HG03175 (cell line): ENCODE results near the gene DCHS1.
A peak's percentile ranks its signal among the peaks of the same experiment; 100 is the strongest.
"Not testable (repeated sequence)": the region's sequence is repeated elsewhere in the genome, so short reads cannot be mapped to it uniquely, and the experiment has no call there.

Experiments
- ATAC-seq: cut with Tn5 transposase; IDR thresholded peaks from one replicate; pipeline ENCODE4 v1.9.1; 2021; ENCODE audit warnings: mild to moderate bottlenecking, moderate library complexity; ENCODE audit not compliant: unreplicated experiment

The DCHS1 gene, protein sequence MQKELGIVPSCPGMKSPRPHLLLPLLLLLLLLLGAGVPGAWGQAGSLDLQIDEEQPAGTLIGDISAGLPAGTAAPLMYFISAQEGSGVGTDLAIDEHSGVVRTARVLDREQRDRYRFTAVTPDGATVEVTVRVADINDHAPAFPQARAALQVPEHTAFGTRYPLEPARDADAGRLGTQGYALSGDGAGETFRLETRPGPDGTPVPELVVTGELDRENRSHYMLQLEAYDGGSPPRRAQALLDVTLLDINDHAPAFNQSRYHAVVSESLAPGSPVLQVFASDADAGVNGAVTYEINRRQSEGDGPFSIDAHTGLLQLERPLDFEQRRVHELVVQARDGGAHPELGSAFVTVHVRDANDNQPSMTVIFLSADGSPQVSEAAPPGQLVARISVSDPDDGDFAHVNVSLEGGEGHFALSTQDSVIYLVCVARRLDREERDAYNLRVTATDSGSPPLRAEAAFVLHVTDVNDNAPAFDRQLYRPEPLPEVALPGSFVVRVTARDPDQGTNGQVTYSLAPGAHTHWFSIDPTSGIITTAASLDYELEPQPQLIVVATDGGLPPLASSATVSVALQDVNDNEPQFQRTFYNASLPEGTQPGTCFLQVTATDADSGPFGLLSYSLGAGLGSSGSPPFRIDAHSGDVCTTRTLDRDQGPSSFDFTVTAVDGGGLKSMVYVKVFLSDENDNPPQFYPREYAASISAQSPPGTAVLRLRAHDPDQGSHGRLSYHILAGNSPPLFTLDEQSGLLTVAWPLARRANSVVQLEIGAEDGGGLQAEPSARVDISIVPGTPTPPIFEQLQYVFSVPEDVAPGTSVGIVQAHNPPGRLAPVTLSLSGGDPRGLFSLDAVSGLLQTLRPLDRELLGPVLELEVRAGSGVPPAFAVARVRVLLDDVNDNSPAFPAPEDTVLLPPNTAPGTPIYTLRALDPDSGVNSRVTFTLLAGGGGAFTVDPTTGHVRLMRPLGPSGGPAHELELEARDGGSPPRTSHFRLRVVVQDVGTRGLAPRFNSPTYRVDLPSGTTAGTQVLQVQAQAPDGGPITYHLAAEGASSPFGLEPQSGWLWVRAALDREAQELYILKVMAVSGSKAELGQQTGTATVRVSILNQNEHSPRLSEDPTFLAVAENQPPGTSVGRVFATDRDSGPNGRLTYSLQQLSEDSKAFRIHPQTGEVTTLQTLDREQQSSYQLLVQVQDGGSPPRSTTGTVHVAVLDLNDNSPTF (N-terminal part only)

DNA sequence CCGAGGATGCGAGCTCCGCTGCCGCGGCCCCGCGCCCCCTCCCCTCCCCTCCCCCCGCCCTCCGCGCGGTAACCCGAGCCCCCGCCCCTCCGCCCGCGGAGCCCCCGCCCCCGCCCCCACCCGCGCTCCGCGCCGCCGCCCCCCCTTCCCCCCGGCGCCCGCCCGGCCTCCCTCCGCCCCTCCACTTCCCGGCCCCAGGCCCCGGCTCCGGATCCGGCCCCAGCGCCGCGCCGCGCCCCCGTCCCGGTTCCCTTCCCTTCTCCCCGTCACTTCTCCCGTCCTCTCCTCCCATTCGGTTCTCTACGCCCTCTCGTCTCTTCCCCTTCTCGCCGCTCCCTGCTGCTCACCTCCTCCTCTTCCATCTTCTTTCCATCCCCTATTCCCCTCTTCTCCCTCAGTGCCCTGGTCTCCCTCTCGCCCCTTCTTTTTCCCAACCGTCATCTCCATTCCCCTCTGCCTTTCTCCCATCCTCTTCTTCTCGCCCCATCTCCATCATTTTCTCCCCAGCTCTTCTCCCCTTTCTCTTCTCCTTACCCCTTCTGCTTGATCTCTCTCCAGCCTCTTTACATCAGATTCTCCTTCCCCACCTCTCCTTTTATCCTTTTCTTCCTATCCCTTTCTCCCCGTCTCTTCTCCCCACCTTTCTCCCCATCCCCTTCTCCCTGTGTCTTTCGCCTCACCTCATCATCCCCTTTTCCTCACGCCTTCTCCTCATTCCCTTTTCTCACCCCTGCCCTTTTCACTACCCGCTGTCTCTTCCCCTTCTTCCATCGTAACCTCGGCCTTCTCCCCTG, at the start of gene DCHS1:
Gene DCHS1 (minus strand): TSS at position 20 of the 794 bp plus-strand sequence. CDS start 14,196 bp downstream, outside the sequence.
- no peak for ATAC-seq

DNA sequence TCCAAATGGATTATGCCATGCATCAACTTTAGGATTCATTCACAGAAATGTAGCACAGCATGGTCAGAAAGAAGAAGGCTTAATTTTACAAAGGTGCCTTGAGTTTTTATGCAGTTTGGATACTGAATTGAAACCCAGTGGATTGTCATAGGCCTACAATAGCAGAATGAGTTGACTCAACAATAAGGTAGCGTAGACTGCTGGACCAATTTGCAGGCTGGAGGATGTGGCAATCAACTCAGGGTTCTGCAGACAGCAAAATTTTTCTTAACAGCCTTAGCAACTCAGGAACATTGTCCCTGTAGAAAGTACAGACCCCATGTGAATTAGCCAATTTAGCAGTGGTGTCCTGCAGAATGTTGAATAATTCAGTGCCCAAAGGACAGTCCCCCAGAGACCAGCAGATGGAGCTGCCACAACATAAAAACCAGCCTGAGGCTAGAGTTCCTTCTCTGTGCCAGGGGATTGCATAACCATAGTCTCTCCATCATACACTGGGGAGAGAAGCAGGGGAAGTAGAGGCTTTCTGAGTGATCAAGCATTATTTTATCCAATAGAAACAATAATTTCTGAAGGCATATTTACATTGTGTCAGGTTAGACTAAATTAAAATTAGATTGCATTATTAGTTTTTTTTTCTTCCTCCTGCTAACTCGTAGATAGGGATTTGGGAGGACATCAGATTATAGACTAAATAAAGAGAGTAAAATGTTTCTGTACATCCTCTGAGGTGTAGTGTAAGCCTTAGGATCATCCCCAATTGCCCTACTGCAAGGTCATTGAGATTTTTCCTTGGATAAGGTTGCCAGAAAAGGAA, 47.8 kb upstream of the DCHS1 start:
- ATAC-seq, result no peak

DNA sequence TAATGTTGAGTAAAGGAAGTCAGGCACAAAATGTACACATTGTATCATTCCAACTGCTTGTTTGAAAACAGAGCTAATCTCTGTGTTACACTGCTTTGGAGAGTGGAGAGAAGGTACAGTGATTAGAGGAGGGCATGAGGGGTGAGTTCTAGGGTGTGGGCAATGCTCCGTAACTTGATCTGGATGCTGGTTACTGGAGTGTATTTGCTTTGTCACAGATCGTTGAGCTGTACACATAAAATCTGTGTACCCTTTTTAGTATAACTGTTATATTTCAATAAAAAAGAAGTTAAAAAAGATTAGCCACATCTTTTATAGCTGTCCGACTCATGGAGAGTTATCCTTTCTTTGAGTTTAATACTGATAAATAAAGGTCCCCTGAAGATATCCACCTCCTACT, 46.3 kb upstream of the DCHS1 start:
- not testable (repeated sequence) for ATAC-seq

DNA sequence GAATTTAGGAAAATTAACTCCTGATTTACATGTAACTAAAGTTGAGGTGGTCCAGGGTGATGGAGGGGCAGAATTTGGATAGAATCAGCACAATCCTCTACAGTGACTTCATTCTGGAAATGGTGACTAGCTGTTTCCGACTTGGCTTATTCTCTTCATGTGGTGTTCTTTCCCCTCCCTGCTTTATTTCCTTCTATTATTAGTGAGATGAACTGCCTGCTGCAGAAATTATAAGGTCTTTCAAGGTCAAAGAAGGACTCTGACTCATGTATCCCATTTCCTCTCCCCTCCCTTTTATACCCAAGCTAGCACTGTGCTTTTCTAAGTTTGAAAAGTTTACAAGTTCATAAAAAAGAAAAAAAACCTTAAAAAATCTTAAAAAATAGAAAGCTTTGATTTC, 39.8 kb upstream of the DCHS1 start:
- ATAC-seq, result no peak

DNA sequence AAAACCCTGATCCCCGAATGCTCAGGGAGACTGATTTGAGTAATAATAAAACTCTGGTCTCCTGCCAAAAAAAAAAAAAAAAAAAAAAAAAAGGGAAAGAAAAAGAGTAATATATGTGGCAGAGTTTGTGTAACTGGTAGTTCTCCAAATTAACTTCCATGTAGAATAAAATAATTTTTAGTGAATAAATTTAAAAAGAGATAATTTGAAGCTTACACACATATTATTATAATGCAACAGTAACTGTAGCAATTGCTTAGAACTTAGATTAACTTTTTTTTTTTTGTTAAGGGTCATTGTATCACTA, 38.6 kb upstream of the DCHS1 start:
- no peak for ATAC-seq

DNA sequence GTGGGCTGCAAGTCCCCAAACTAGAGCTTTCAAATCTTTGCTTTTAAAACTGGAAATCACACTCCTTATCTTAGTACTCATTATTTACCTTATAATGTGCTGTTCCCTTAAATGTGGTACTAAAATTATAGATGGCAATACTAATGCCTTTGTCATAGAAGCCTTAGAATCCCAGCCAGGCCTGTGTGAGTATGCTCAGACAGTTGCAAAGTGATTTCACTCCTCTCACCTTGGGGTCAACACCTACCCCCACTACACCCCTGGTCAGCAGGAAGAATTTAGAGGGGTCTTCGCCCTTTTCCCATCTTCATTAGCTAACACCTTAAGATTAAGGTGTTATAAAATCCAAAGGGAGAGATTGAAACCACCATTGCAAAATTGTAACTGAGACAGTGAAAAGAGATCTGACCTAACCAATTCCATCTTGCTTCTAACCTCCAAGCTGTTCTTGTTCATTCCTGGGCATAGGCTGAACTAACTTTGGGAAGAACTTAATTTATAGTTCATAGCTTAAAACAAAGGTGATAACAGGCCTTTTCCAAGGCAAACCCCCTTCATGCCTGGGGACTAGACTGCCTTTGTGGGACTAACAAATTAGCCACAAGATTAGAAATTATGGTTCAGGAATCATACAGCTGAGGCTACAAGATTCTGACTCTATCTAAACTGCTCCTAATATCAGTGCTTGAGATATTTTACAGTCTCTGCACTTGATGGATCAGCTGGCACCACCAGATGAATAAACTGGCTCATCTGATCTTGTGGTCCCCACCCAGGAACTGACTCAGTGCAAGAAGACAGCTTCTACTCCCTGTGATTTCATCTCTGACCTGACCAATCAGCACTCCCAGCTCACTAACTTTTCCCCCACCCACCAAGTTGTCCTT, 38.0 kb upstream of the DCHS1 start:
- no peak for ATAC-seq

DNA sequence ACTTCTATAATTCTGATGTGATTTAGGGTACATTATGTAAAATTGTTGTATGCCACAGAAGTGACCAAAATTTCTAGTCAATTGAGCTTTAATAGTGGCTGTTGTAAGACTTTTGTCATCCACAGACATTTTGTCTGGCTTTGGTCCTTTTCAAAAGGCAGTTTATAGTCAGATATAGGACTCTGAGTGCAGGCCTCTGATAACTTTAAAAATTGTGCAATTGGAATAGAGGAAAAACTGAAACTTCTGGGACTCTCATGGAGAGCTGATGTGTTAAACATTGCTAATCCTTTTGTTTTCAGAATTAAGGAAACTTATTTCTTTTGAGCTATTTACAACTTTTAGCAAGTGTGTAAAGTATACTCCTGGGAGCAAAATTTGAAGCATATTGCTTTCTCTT, 36.5 kb upstream of the DCHS1 start:
- ATAC-seq, result no peak

DNA sequence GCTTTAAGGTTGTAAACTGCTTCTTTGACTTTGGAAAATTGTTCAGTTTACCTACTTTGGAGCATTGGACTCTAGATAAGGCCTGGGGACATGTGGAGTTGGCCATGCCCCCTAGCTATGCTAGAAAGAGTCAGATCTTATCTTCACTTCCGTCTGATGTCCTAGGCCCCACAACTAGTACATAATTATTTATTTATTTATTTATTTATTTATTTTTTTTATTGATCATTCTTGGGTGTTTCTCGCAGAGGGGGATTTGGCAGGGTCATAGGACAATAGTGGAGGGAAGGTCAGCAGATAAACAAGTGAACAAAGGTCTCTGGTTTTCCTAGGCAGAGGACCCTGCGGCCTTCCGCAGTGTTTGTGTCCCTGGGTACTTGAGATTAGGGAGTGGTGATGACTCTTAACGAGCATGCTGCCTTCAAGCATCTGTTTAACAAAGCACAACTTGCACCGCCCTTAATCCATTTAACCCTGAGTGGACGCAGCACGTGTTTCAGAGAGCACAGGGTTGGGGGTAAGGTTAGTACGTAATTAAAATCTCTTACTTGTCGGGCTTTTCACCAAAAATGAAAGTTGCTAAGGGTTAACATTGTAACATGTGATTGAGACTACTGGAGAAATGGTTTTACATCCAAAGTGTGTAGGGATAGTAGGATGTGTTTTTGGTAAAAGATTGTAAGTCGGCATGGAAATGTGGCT, 35.0 kb upstream of the DCHS1 start:
- not testable (repeated sequence) for ATAC-seq

DNA sequence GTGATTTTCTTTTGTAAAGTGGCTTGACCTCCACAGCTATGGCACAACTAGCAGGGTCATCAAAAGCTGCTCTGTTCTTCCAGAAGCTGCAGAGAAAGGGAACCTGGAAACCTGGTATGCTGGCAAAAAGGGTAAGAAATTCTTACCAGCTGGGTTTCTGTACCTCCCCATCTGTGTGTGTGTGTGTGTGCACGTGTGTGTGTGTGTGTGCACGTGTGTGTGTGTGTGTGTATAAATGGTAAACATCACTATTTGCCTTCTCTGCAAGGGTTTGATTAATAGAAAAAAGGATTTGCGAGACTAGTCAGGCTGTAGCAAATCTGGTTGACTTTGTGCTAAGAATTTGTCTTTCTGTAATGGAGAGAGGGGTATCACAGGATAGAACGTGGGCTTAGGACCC, 32.3 kb upstream of the DCHS1 start:
- no peak for ATAC-seq

DNA sequence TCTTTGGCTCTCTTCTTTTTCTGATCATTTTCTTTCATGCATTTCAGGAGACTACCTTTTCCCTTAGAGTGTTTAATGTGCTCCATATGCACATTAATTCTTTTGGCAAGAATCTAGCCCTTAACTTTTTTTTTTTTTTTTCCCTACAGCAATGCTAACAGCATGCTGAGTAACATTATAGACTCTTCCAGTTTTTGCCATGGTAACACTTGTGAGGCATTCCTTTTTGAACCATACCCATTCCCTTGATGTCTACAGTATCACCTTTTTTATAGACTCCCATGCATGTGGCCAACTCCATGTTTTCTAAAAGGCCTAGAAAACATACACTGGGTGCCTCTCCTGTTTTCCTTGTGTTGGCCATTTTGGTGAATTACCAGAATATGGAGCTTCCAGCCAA, 30.4 kb upstream of the DCHS1 start:
- no peak for ATAC-seq

DNA sequence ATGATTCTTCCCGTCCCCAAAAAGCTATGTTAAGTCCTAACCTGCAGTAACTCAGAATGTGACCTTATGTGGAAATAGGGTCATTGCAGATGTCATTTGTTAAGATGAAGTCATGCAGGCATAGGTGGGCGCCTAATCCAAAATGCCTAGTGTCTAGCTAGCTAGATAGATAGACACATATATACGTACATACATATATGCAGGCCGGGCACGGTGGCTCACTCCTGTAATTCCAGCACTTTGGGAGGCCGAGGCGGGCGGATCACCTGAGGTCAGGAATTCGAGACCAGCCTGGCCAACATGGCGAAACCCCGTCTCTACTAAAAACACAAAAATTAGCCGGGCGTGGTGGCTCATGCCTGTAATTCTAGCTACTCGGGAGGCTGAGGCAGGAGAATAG, 28.5 kb upstream of the DCHS1 start:
- ATAC-seq, result not testable (repeated sequence)

DNA sequence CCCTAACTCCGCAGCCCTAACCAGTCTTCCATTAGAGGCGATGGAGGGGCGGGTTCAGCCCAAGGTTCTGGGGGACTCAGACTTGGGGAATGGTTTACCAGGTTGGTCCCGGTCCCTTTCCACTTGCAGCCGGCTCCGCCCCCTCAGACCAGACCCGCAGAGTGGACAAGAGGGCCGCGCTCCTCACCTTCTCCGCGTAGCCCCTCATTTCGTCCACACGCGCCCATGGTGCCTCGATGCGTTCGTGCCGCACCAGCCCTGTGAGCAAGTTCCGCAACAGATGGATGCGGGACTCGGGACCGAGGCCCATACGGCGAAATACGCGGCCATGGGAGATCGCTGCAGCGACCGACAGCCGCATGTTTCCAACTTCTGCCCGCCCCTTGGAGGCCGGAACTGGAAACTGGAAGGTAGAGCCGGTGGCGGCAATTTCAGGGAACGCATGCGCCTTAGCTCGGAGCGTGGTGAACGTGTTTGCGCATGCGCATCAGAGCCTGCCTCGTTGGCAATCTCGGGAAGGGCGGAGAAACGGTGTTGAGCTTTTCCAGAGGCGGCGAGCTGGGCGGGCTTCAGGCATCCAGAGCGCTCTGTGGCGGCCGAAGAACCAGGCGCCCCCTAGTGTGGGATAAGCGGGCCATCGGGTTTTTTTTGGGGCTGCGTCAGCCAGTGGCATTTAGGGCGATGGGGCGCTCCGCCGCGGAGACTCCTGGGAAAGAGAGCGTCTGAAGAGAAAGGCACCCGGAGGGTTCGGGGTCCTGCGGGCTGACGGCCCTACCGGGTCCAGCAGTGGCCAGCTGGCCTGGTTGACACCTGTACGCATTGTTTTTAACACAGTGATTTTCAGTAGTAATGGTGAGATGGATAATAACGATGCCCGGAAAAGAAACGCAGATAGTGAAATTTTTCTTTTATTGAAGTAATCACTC, 27.6 kb upstream of the DCHS1 start, which contains the start of gene MRPL17:
Gene MRPL17 (minus strand): TSS at position 405 of the 926 bp plus-strand sequence. CDS start 44 bp downstream, at position 361.
- peak; percentile 93 for ATAC-seq

DNA sequence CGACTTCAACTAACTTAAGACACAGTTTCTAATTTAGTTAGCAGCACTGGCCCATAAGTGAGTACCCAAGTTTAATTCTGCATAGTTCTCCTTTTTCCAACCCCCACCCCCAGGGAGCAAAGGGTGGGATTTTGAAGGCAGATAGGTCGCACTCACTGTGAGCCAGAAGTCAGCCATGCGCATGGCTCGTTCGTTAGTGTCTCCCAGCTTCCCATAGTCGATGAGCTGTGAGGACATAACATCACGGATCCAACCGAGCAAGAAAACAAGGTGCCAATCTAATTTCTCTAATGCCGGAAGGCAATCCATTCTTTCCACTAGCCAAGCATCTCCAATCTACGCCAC, 27.0 kb upstream of the DCHS1 start:
- peak; percentile 3 for ATAC-seq

DNA sequence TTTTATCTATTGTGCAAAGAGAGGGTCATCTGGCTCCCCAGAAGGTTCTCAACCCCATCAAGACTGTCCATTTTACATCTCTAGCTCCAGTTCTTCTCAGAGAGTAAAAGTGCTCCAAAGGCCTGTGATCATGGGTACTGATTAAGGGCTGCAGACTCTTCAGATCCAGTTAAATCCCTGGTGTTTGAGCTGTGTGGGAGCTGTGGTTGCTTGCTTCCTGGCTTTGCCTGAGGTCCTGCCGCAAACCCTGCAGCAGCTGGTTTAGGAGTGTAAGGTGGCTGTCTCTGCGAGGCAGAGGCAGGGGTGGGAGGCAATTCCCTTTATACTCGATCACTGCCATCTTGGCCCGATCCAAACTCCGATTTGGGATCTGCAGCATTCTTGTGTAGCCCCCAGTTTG, 26.3 kb upstream of the DCHS1 start:
- ATAC-seq, result no peak

DNA sequence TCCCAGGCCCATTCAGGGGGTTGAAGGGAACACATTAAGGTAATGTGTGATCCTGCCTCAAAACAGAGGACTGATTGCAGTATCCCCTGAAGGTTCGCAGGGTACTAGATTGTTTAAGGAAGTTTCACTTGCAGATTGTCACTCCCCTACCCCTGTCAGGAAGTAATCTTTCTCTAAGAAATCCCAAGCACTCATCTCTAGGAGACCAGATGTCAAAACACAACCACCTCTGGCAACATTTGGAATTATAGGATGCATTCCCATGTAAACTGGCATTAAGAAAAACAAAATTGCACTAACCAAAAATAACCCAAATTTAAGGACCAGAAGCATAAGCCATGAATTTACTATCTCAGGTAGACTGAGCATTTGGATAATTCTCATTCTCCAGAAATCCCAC, 25.9 kb upstream of the DCHS1 start:
- no peak for ATAC-seq

DNA sequence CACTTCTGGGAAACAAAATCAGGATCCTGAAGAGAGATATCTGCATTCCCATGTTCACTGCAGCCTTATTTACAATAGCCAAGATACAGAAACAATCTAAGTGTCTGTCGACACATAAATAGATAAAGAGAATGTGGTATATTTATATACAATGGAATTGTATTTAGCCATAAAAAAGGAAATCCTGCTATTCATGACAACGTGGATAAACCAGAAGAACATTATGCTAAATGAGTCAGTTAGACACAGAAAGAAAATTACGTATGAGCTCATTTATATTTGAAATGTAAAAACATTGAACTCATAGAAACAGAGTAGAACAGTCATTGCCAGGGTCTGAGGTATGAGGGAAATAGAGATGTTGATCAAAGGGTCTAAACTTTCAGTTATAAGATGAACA, 21.4 kb upstream of the DCHS1 start:
- no peak for ATAC-seq

DNA sequence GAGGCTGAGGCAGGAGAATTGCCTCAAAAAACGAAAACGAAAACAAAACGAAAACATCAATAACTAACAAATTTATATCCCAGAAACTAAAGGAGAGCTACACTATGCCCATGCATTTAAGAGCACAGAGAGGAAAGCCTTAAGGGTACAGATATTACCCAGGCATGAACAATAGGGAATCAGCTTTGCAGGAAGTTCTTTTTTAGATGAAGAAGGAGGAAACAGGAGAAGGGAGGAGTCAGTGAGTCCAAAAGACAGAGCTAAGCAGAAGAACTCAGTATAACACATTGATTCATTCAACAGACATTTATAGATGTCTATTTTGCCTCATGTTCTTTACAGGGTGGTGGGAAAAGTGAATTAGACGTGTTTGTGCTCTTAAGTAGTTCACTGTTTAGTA, 19.3 kb upstream of the DCHS1 start:
- ATAC-seq, result no peak
